K562 (cell line): ENCODE measurements around the gene CNP. TPM values are rescaled to one million over a fixed set of nuclear protein-coding genes. Genes with fewer than 3 reads are reported as not detected.
A peak's percentile ranks its signal among the peaks of the same experiment; 100 is the strongest.

Source experiments
- COPS2 ChIP-seq: fragments of 450-650 bp; conservative IDR thresholded peaks from 2 replicates; pipeline ENCODE4 v1.6.1; 2016; ENCODE audit warnings: mild to moderate bottlenecking, moderate library complexity
- CSDE1 ChIP-seq, 2 experiments: fragments of 450-650 bp; IDR thresholded peaks; 2 replicates each; pipeline ENCODE4 v1.6.1; 2016; ENCODE audit warnings: mild to moderate bottlenecking in 1 of 2
- EGR1 ChIP-seq: fragments of 450-650 bp; conservative IDR thresholded peaks from 2 replicates; pipeline ENCODE4 v1.6.1; 2017; ENCODE audit warnings: mild to moderate bottlenecking
- FOSL1 ChIP-seq: fragments of 200-800 bp; sonication (Bioruptor generic); conservative IDR thresholded peaks from 2 replicates; pipeline ENCODE4 v1.6.1; 2016; ENCODE audit warnings: missing genetic modification characterization, missing compliant biosample characterization
- HMGN3 ChIP-seq: IDR thresholded peaks from 2 replicates; pipeline ENCODE4 v1.6.1; 2011; ENCODE audit warnings: borderline replicate concordance, low read depth, mild to moderate bottlenecking, mixed read lengths, low read length; ENCODE audit not compliant: insufficient read length; ENCODE audit errors: extremely low read depth
- HNRNPLL ChIP-seq: fragments of 200-400 bp; formaldehyde crosslinking; IDR thresholded peaks from 2 replicates; pipeline ENCODE4 v1.6.1; 2017; ENCODE audit warnings: low read length, low read depth, mild to moderate bottlenecking; ENCODE audit not compliant: poor library complexity, severe bottlenecking
- KDM5B ChIP-seq: fragments of 200-600 bp; sonication (generic); IDR thresholded peaks from 2 replicates; pipeline ENCODE4 v1.6.1; 2012; ENCODE audit warnings: low read depth, mild to moderate bottlenecking, moderate library complexity, low read length, control low read depth, inconsistent platforms; ENCODE audit not compliant: insufficient replicate concordance
- KLF16 ChIP-seq: IDR thresholded peaks from 2 replicates; pipeline ENCODE4 v1.6.1; 2016; ENCODE audit warnings: antibody characterized with exemption
- NFYB ChIP-seq: IDR thresholded peaks from 2 replicates; pipeline ENCODE4 v1.6.1; 2011; ENCODE audit warnings: mild to moderate bottlenecking, moderate library complexity; ENCODE audit not compliant: insufficient read length; ENCODE audit errors: extremely low read depth
- NR2C2 ChIP-seq, 2 experiments: fragments of 200-800 bp in 1 of 2; sonication (Bioruptor generic) in 1 of 2; sonication (generic) in 1 of 2; formaldehyde crosslinking in 1 of 2; IDR thresholded peaks; 2 replicates each; pipeline versions ENCODE4 v1.6.1 to v1.8.0; 2016 to 2022; ENCODE audit warnings: mild to moderate bottlenecking in 1 of 2, missing compliant biosample characterization in 1 of 2, missing genetic modification characterization in 1 of 2, missing genetic modification reagents in 1 of 2
- NRF1 ChIP-seq, 2 experiments: fragments of 450-650 bp; IDR thresholded peaks in 1 of 2; conservative IDR thresholded peaks in 1 of 2; 2 replicates each; pipeline ENCODE4 v1.6.1; 2014; ENCODE audit warnings: mild to moderate bottlenecking in 2 of 2
- NUFIP1 ChIP-seq: fragments of 450-650 bp; IDR thresholded peaks from 2 replicates; pipeline ENCODE4 v1.6.1; 2018; ENCODE audit not compliant: partially characterized antibody
- RBM14 ChIP-seq: fragments of 200-400 bp; formaldehyde crosslinking; IDR thresholded peaks from 2 replicates; pipeline ENCODE4 v1.6.1; 2018; ENCODE audit warnings: low read depth, mild to moderate bottlenecking, low read length, moderate library complexity, borderline replicate concordance; ENCODE audit not compliant: insufficient read depth
- SFPQ ChIP-seq: fragments of 200-400 bp; formaldehyde crosslinking; IDR thresholded peaks from 2 replicates; pipeline ENCODE4 v1.6.1; 2017; ENCODE audit warnings: mild to moderate bottlenecking, low read depth, low read length, moderate library complexity
- SUPT5H ChIP-seq: fragments of 450-650 bp; IDR thresholded peaks from 2 replicates; pipeline ENCODE4 v1.6.1; 2016
- TFE3 ChIP-seq: fragments of 450-650 bp; formaldehyde crosslinking; IDR thresholded peaks from 2 replicates; pipeline ENCODE4 v1.4.0; 2020; ENCODE audit warnings: mild to moderate bottlenecking, mixed read lengths
- USF2 ChIP-seq: sonication (generic); formaldehyde crosslinking; IDR thresholded peaks from 2 replicates; pipeline ENCODE4 v1.5.0; 2020; ENCODE audit warnings: missing genetic modification reagents
- ZHX1 ChIP-seq: fragments of 150-350 bp; conservative IDR thresholded peaks from 2 replicates; pipeline ENCODE4 v1.6.1; 2014; ENCODE audit warnings: low read length
- ZNF143 ChIP-seq: sonication (generic); formaldehyde crosslinking; IDR thresholded peaks from 2 replicates; pipeline ENCODE4 v1.9.0; 2022; ENCODE audit warnings: mild to moderate bottlenecking, missing genetic modification reagents
- polyA plus RNA-seq, 8 experiments: library from polyadenylated mRNA; depleted of rRNA in 4 of 8; stranded (reverse) in 5 of 8; unstranded in 3 of 8; fragments of >200 nt; fragmentation: Nextera tagmentation in 2 of 8; fragmentation: Illumina TruSeq in 1 of 8; extraction: Ambion mirVana in 2 of 8; extraction: Trizol in 1 of 8; gene quantifications; 2 replicates each; pipeline versions ENCODE4 v1.2.1 to v1.2.3, GENCODE V29; 2011 to 2014; ENCODE audit warnings: inconsistent platforms in 1 of 8, missing spikeins in 1 of 8
- total RNA-seq, 7 experiments: library from RNA; depleted of rRNA in 6 of 7; stranded (reverse); fragments of >200 nt in 6 of 7; fragmentation: Illumina TruSeq in 2 of 7; extraction: Trizol in 2 of 7; gene quantifications; 2 replicates each; pipeline versions ENCODE4 v1.2.1 to v1.2.3, GENCODE V29; 2011 to 2021; ENCODE audit warnings: low replicate concordance in 1 of 7

CNP gene
- total and polyA plus RNA-seq, 9 of the 15 experiments (the other 6 are each of a cell fraction or from before 2014, with no cell fraction given) = 1.7 to 52.0 (median 29.1) TPM

- TF ChIP-seq SFPQ (no peak), HMGN3 (peak; percentile 90), SUPT5H (peak; percentile 86), ZNF143 (CRISPR knock-in tag) (peak; percentile 87), NUFIP1 (no peak), NR2C2 (CRISPR knock-in tag; IDR thresholded peaks at IDR 0.05) (no peak), NR2C2 (tag; IDR thresholded peaks at IDR 0.05) (peak; percentile 47; the same call in 1 of the 2 replicates), KLF16 (no peak), COPS2 (no peak), RBM14 (0 out of 2 replicates have a peak, but pooled peaks have one; percentile 48), EGR1 (peak; percentile 47), CSDE1 (IDR thresholded peaks at IDR 0.05) (no peak), TFE3 (CRISPR knock-in tag) (no peak), USF2 (CRISPR knock-in tag) (peak; percentile 43), ZHX1 (no peak), KDM5B (peak; percentile 59), NRF1 (conservative IDR thresholded peaks at IDR 0.05 in 1 of 2, IDR thresholded peaks at IDR 0.05 in 1 of 2) (peak; percentile 60 to 69; a peak in 3 of 4 replicates), HNRNPLL (peak; percentile 46), NFYB (peak; percentile 37), FOSL1 (tag) (no peak)
Measured at GRCh38 chr17:41918314-41919164, 48.1 kb upstream of the CNP start, which contains the start of gene ACLY (continued).
